OCI-LY7 (cell line): ENCODE results near the gene HEATR5A.

Experiments
- EZH2phosphoT487 ChIP-seq: fragments of 200-600 bp; sonication (generic); IDR thresholded peaks from 2 replicates; pipeline ENCODE4 v1.6.1; 2018; ENCODE audit warnings: low read depth, borderline replicate concordance, mild to moderate bottlenecking, mixed run types, antibody characterized with exemption, low read length, moderate library complexity, mixed read lengths
- TF ChIP-seq, protein P1 (sequence below): fragments of 200-600 bp; sonication (generic); conservative IDR thresholded peaks from 2 replicates; pipeline ENCODE4 v1.5.1; 2014; ENCODE audit warnings: mild to moderate bottlenecking, antibody characterized with exemption, low read length, moderate library complexity, mixed read lengths

DNA sequence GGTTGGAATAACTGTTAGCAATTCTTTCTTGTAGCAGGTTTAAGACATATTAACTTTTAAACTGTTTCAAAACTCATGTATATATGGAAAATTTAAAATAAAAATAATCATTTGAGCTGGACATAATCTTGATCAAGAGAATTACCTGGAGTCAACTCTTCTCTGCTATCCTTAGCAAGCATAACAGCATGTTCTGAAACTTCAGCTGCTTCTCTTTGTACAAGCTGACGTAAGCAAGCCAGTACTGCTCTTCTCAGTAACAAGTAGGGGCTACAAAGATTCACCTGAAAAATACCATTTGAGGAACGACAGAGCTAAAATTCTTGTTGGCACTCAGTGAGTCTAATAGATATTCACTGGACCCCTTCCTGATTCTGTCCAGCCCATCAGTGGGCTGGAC lies 83.0 kb downstream of the HEATR5A start:
- TF ChIP-seq, protein P1, sequence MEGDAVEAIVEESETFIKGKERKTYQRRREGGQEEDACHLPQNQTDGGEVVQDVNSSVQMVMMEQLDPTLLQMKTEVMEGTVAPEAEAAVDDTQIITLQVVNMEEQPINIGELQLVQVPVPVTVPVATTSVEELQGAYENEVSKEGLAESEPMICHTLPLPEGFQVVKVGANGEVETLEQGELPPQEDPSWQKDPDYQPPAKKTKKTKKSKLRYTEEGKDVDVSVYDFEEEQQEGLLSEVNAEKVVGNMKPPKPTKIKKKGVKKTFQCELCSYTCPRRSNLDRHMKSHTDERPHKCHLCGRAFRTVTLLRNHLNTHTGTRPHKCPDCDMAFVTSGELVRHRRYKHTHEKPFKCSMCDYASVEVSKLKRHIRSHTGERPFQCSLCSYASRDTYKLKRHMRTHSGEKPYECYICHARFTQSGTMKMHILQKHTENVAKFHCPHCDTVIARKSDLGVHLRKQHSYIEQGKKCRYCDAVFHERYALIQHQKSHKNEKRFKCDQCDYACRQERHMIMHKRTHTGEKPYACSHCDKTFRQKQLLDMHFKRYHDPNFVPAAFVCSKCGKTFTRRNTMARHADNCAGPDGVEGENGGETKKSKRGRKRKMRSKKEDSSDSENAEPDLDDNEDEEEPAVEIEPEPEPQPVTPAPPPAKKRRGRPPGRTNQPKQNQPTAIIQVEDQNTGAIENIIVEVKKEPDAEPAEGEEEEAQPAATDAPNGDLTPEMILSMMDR, result no peak
- TF ChIP-seq EZH2phosphoT487, result no peak
